ENCODE data around the gene DMRTA2. TPM values are rescaled to one million over a fixed set of nuclear protein-coding genes. Genes with fewer than 3 reads are reported as not detected.
"Not testable (repeated sequence)": the region's sequence is repeated elsewhere in the genome, so short reads cannot be mapped to it uniquely, and the experiment has no call there.

DMRTA2 gene
- total RNA-seq, 4 donors from 2014 or later, result not detected

GRCh38 chr1:50412813-50413476 is 10.3 kb downstream of the DMRTA2 start:
- intact Hi-C loops (cut with DNase I), result no loop called here

GRCh38 chr1:50405814-50406213 is 17.4 kb downstream of the DMRTA2 start:
- no peaks in the 10 kb centered on the region for H3K9me3 ChIP-seq
- DNase-seq, result no peak
- intact Hi-C loops (cut with DNase I), result no loop called here
- no peaks in the 10 kb centered on the region for H3K4me1 ChIP-seq
- 88% methylated on average over 4 of the region's 4 CpGs for WGBS, 2 donors
- no peak overlapping the region for H3K4me3 ChIP-seq (replicated peaks in 1 of 3)
- H3K27me3 ChIP-seq, result no peaks in the 10 kb centered on the region
- H3K36me3 ChIP-seq, result no peaks in the 10 kb centered on the region
- no peak overlapping the region for H3K27ac ChIP-seq
- TF ChIP-seq POLR2A (IDR thresholded peaks at IDR 0.05) (no peak), CTCF (IDR thresholded peaks at IDR 0.05) (no peak)

More at GRCh38 chr1:50412813-50413476, 10.3 kb downstream of the DMRTA2 start:
- peaks cover 0 to 12% of the 10 kb centered on the region in 2 donors for H3K4me1 ChIP-seq
- 90 to 96% methylated on average over 1 of the region's 1 CpG for WGBS, 2 donors
- DNase-seq, result no peak
- no peaks in the 10 kb centered on the region for H3K9me3 ChIP-seq
- peaks cover 8% of the 10 kb centered on the region for H3K27me3 ChIP-seq
- no peak overlapping the region for H3K27ac ChIP-seq
- TF ChIP-seq POLR2A (IDR thresholded peaks at IDR 0.05) (no peak), CTCF (IDR thresholded peaks at IDR 0.05) (no peak)
- no peak overlapping the region for H3K4me3 ChIP-seq (replicated peaks in 1 of 3)
- H3K36me3 ChIP-seq, result no peaks in the 10 kb centered on the region

- intact Hi-C loops (cut with DNase I), result no loop called here
- 53 to 60% methylated on average over 2 of the region's 2 CpGs for WGBS, 2 donors
Observed at GRCh38 chr1:50393522-50394120, 29.6 kb downstream of the DMRTA2 start.

GRCh38 chr1:50381551-50381950 is 41.7 kb downstream of the DMRTA2 start:
- H3K9me3 ChIP-seq; H3K4me3 ChIP-seq (replicated peaks in 1 of 3); H3K27me3 ChIP-seq; H3K36me3 ChIP-seq; intact Hi-C loops (cut with DNase I); DNase-seq; H3K4me1 ChIP-seq; H3K27ac ChIP-seq: not testable (repeated sequence)
- WGBS, 2 donors, result 94% methylated on average over 20 of the region's 33 CpGs; no CpG with 5 or more reads in 1 of the 2 donors

More at GRCh38 chr1:50393522-50394120, 29.6 kb downstream of the DMRTA2 start:
- H3K27ac ChIP-seq, result no peak overlapping the region
- TF ChIP-seq CTCF (IDR thresholded peaks at IDR 0.05), result no peak
- no peak for TF ChIP-seq POLR2A (IDR thresholded peaks at IDR 0.05)
- H3K9me3 ChIP-seq, result no peaks in the 10 kb centered on the region
- no peak overlapping the region for H3K4me3 ChIP-seq (replicated peaks in 1 of 3)
- no peaks in the 10 kb centered on the region for H3K36me3 ChIP-seq
- H3K4me1 ChIP-seq, result no peaks in the 10 kb centered on the region
- no peaks in the 10 kb centered on the region for H3K27me3 ChIP-seq
- no peak for DNase-seq

GRCh38 chr1:50378770-50379169 is 44.5 kb downstream of the DMRTA2 start:
- no peak for TF ChIP-seq CTCF (IDR thresholded peaks at IDR 0.05)
- TF ChIP-seq POLR2A (IDR thresholded peaks at IDR 0.05), result no peak
- no peak for DNase-seq
- no peaks in the 10 kb centered on the region for H3K36me3 ChIP-seq
- 49 to 56% methylated on average over 2 of the region's 2 CpGs for WGBS, 2 donors
- H3K27ac ChIP-seq, result no peak overlapping the region
- intact Hi-C loops (cut with DNase I), result no loop called here
- H3K4me1 ChIP-seq, result no peaks in the 10 kb centered on the region
- no peak overlapping the region for H3K4me3 ChIP-seq (replicated peaks in 1 of 3)
- H3K9me3 ChIP-seq, result no peaks in the 10 kb centered on the region
- no peaks in the 10 kb centered on the region for H3K27me3 ChIP-seq

All from thyroid gland (tissue), 4 donors.